Gastrocnemius medialis (tissue), 4 donors: Measurements from ENCODE around the gene CRYGB.

Source experiments
- POLR2A ChIP-seq, 2 donors: fragments of 450-650 bp; IDR thresholded peaks; one replicate each; pipeline ENCODE4 v1.6.1; 2017; ENCODE audit warnings: antibody characterized with exemption in 2 of 2, mild to moderate bottlenecking in 2 of 2, moderate library complexity in 2 of 2
- TF ChIP-seq, protein P1 (sequence below), 5 experiments: fragments of 450-650 bp in 3 of 5; fragments of 200-600 bp in 2 of 5; sonication (generic) in 2 of 5; IDR thresholded peaks in 4 of 5; conservative IDR thresholded peaks in 1 of 5; 1 replicate in 4 of 5; 2 replicates in 1 of 5; pipeline ENCODE4 v1.5.1; 2016 to 2019; ENCODE audit warnings: antibody characterized with exemption in 5 of 5, mild to moderate bottlenecking in 3 of 5, moderate library complexity in 3 of 5

DNA sequence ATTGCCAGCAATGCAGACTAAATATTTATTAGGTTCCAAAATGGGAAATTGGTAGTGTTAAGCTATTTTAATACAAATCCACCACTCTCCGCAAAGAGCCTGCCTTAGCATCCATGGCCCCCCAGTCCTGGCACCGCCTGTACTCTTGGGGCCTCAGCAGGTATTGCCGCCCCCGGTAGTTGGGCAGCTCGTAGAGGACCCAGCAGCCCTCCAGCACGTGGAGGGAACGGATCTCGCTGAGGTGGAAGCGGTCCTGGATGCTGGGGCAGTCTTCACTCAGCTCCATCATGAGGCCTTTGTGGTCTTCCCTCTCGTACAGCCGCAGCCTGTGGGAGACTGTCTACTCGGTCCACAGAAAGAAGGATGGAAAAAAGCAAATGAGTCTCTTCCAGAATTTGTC lies 17.8 kb downstream of the CRYGB start:
- TF ChIP-seq, protein P1, sequence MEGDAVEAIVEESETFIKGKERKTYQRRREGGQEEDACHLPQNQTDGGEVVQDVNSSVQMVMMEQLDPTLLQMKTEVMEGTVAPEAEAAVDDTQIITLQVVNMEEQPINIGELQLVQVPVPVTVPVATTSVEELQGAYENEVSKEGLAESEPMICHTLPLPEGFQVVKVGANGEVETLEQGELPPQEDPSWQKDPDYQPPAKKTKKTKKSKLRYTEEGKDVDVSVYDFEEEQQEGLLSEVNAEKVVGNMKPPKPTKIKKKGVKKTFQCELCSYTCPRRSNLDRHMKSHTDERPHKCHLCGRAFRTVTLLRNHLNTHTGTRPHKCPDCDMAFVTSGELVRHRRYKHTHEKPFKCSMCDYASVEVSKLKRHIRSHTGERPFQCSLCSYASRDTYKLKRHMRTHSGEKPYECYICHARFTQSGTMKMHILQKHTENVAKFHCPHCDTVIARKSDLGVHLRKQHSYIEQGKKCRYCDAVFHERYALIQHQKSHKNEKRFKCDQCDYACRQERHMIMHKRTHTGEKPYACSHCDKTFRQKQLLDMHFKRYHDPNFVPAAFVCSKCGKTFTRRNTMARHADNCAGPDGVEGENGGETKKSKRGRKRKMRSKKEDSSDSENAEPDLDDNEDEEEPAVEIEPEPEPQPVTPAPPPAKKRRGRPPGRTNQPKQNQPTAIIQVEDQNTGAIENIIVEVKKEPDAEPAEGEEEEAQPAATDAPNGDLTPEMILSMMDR (IDR thresholded peaks at IDR 0.05 in 4 of 5, conservative IDR thresholded peaks at IDR 0.05 in 1 of 5) = no peak
- no peak for TF ChIP-seq POLR2A (IDR thresholded peaks at IDR 0.05)
